CD14-positive monocyte (primary cell): Measurements from ENCODE around the gene OTC. TPM values are rescaled to one million over a fixed set of nuclear protein-coding genes. Genes with fewer than 3 reads are reported as not detected.
A peak's percentile ranks its signal among the peaks of the same experiment; 100 is the strongest.

Source experiments
- DNase-seq, 3 donors: peaks; one replicate each; pipeline ENCODE4 v3.0.0-alpha.2; 2011 to 2022
- H2AFZ ChIP-seq: 2 replicates; pipeline ENCODE4 v1.6.0; 2012; ENCODE audit warnings: mild to moderate bottlenecking, low read depth, low read length, inconsistent platforms; ENCODE audit not compliant: insufficient read depth, poor library complexity, severe bottlenecking
- H3K27ac ChIP-seq, 2 donors: 1 replicate in 1 of 2; 2 replicates in 1 of 2; pipeline ENCODE4 v1.5.1; 2012 to 2013; ENCODE audit warnings: low read length in 2 of 2, control low read depth in 1 of 2, inconsistent platforms in 1 of 2, low read depth in 1 of 2, mild to moderate bottlenecking in 1 of 2
- H3K27me3 ChIP-seq, 2 donors: one replicate each; pipeline versions ENCODE4 v1.6.0 to v1.6.1; 2011 to 2013; ENCODE audit warnings: low read length in 2 of 2; ENCODE audit not compliant: control insufficient read depth in 2 of 2, insufficient read depth in 2 of 2
- H3K36me3 ChIP-seq, 2 donors: replicated peaks in 1 of 2; 1 replicate in 1 of 2; 2 replicates in 1 of 2; pipeline versions ENCODE4 v1.5.1 to v1.6.1; 2012 to 2013; ENCODE audit warnings: low read length in 2 of 2, control low read depth in 1 of 2, inconsistent platforms in 1 of 2, mild to moderate bottlenecking in 1 of 2; ENCODE audit not compliant: insufficient read depth in 2 of 2, control insufficient read depth in 1 of 2
- H3K4me1 ChIP-seq, 2 donors: 1 replicate in 1 of 2; 2 replicates in 1 of 2; pipeline versions ENCODE4 v1.5.1 to v1.6.1; 2012 to 2013; ENCODE audit warnings: low read length in 2 of 2, control low read depth in 1 of 2, inconsistent platforms in 1 of 2, mild to moderate bottlenecking in 1 of 2, moderate library complexity in 1 of 2; ENCODE audit not compliant: insufficient read depth in 2 of 2, control insufficient read depth in 1 of 2
- H3K4me2 ChIP-seq: replicated peaks from 2 replicates; pipeline ENCODE3; 2012; ENCODE audit warnings: low read length, moderate library complexity, mild to moderate bottlenecking; ENCODE audit not compliant: poor library complexity, severe bottlenecking; ENCODE audit errors: extremely low read depth
- H3K4me3 ChIP-seq, 3 experiments: fragments of 200-600 bp in 1 of 3; sonication (generic) in 1 of 3; replicated peaks in 1 of 3; 1 replicate in 2 of 3; 2 replicates in 1 of 3; pipeline ENCODE4 v1.5.1; 2011 to 2013; ENCODE audit warnings: low read length in 3 of 3, mild to moderate bottlenecking in 3 of 3, control low read depth in 2 of 3, low read depth in 2 of 3, inconsistent platforms in 1 of 3, moderate library complexity in 1 of 3
- H3K79me2 ChIP-seq: 2 replicates; pipeline ENCODE4 v1.6.0; 2012; ENCODE audit warnings: mild to moderate bottlenecking, control low read depth, inconsistent platforms, low read length, moderate library complexity; ENCODE audit not compliant: insufficient read depth
- H3K9ac ChIP-seq: 2 replicates; pipeline ENCODE4 v1.6.0; 2017; ENCODE audit warnings: low read length, mild to moderate bottlenecking; ENCODE audit not compliant: insufficient read depth, poor library complexity, severe bottlenecking
- H3K9me3 ChIP-seq, 2 donors: replicated peaks in 1 of 2; 1 replicate in 1 of 2; 2 replicates in 1 of 2; pipeline versions ENCODE4 v1.5.1 to v1.6.1; 2012 to 2013; ENCODE audit warnings: low read length in 2 of 2, control low read depth in 1 of 2; ENCODE audit not compliant: control insufficient read depth in 1 of 2, insufficient read depth in 1 of 2
- H4K20me1 ChIP-seq: 2 replicates; pipeline ENCODE4 v1.6.0; 2012; ENCODE audit warnings: mild to moderate bottlenecking, low read length, control low read depth, moderate library complexity; ENCODE audit not compliant: insufficient read depth
- H3K27ac Mint-ChIP-seq, 7 donors: one replicate each; pipeline ENCODE4 v1.8.0; 2020; ENCODE audit warnings: mild to moderate bottlenecking in 7 of 7, mixed read lengths in 7 of 7, moderate library complexity in 6 of 7, inconsistent platforms in 2 of 7
- H3K27me3 Mint-ChIP-seq, 3 donors: one replicate each; pipeline ENCODE4 v1.8.0; 2021 to 2022; ENCODE audit warnings: low read depth in 3 of 3, mild to moderate bottlenecking in 3 of 3, mixed read lengths in 3 of 3, moderate library complexity in 3 of 3, inconsistent platforms in 1 of 3
- H3K36me3 Mint-ChIP-seq, 2 donors: one replicate each; pipeline ENCODE4 v1.8.0; 2020; ENCODE audit warnings: mixed read lengths in 2 of 2, inconsistent platforms in 1 of 2, mild to moderate bottlenecking in 1 of 2
- H3K4me1 Mint-ChIP-seq: one replicate; pipeline ENCODE4 v1.8.0; 2020; ENCODE audit warnings: mild to moderate bottlenecking, mixed read lengths
- H3K4me3 Mint-ChIP-seq, 2 donors: one replicate each; pipeline ENCODE4 v1.8.0; 2020; ENCODE audit warnings: mild to moderate bottlenecking in 2 of 2, mixed read lengths in 2 of 2, moderate library complexity in 1 of 2
- H3K9me3 Mint-ChIP-seq, 7 donors: one replicate each; pipeline ENCODE4 v1.8.0; 2020 to 2022; ENCODE audit warnings: mixed read lengths in 7 of 7, mild to moderate bottlenecking in 6 of 7, moderate library complexity in 6 of 7, inconsistent platforms in 2 of 7
- WGBS: methylation state at CpG from one replicate; pipeline ENCODE4 v1.1.5; 2013; ENCODE audit warnings: missing lambda C conversion rate; ENCODE audit not compliant: insufficient coverage; 5-methylcytosine and 5-hydroxymethylcytosine counted together
- intact Hi-C, 2 donors: fragments of 100-400 bp; cut with micrococcal nuclease; formaldehyde crosslinking; loops; one replicate each; pipeline versions ENCODE4 v1.15.0 to v1.15.1; 2023
- polyA plus RNA-seq, 3 donors: library from polyadenylated mRNA; depleted of rRNA in 1 of 3; unstranded in 2 of 3; stranded (reverse) in 1 of 3; fragments of 300-500 nt in 2 of 3; fragments of >200 nt in 1 of 3; fragmentation: Illumina TruSeq in 2 of 3; gene quantifications; 1 replicate in 2 of 3; 2 replicates in 1 of 3; pipeline ENCODE4 v1.2.3, GENCODE V29; 2012 to 2021
- TF ChIP-seq, protein P1 (sequence below): fragments of 200-600 bp; IDR thresholded peaks from one replicate; pipeline ENCODE4 v1.8.0; 2022; ENCODE audit warnings: antibody characterized with exemption, mild to moderate bottlenecking

OTC gene
- polyA plus RNA-seq, 3 donors = not detected

DNA sequence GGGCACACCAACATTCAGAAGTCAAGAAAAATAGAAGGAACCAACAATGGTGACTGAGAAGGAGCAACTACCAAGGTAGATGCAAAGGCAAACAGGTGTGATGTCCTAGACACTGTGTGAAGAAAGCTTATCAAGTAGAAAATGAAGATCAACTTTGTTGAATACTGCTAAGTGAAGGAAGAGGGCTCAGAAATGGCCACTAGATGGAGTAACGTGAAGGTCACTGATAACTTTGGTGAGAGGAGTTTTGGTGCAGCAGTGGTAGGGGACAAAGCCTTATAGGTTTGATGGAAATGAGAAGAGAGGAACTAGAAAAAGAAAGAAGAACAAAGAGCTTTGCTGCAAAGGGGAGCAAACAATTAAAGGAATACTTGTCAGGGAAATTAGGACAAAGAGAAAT lies 23.5 kb downstream of the OTC start:
- no peak overlapping the region for H3K4me3 Mint-ChIP-seq
- H3K36me3 Mint-ChIP-seq = no peaks in the 10 kb centered on the region
- H3K27me3 Mint-ChIP-seq = peaks cover 0 to 3% (median 2%) of the 10 kb centered on the region in 3 donors
- Histone ChIP-seq H3K9ac (no peak overlapping the region), H3K27ac (no peak overlapping the region), H2AFZ (no peak overlapping the region), H3K4me1 (peaks cover 5 to 6% of the 10 kb centered on the region in 2 donors), H3K9me3 (no peaks in the 10 kb centered on the region), H3K27me3 (no peaks in the 10 kb centered on the region), H4K20me1 (no peaks in the 10 kb centered on the region), H3K79me2 (no peaks in the 10 kb centered on the region), H3K4me2 (no peak overlapping the region), H3K36me3 (no peaks in the 10 kb centered on the region), H3K4me3 (no peak overlapping the region)
- intact Hi-C loops = no loop called here
- DNase-seq = peak in 2 of 3 donors; percentile 10 to 18
- no peaks in the 10 kb centered on the region for H3K9me3 Mint-ChIP-seq
- 0% methylated on average over 1 of the region's 1 CpG for WGBS
- TF ChIP-seq, protein P1, sequence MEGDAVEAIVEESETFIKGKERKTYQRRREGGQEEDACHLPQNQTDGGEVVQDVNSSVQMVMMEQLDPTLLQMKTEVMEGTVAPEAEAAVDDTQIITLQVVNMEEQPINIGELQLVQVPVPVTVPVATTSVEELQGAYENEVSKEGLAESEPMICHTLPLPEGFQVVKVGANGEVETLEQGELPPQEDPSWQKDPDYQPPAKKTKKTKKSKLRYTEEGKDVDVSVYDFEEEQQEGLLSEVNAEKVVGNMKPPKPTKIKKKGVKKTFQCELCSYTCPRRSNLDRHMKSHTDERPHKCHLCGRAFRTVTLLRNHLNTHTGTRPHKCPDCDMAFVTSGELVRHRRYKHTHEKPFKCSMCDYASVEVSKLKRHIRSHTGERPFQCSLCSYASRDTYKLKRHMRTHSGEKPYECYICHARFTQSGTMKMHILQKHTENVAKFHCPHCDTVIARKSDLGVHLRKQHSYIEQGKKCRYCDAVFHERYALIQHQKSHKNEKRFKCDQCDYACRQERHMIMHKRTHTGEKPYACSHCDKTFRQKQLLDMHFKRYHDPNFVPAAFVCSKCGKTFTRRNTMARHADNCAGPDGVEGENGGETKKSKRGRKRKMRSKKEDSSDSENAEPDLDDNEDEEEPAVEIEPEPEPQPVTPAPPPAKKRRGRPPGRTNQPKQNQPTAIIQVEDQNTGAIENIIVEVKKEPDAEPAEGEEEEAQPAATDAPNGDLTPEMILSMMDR = peak; percentile 53
- H3K27ac Mint-ChIP-seq = no peak overlapping the region
- H3K4me1 Mint-ChIP-seq = peaks cover 6% of the 10 kb centered on the region

DNA sequence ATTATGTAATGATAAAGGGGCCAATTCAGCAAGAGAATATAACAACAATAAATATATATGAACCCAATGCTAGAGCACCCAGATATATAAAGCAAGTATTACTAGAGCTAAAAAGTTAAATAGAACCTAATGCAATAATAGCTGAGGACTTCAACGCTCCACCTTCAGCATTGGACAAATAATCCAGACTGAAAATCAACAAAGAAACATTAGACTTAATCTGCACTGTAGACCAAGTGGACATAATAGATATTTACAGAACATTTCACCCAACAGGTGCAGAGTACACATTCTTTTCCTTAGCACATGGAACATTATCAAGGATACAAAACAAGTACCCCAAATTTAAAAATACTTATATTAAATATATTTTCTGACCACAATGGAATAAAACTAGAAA lies 24.3 kb downstream of the OTC start:
- Mint-ChIP-seq H3K9me3 (no peaks in the 10 kb centered on the region), H3K27ac (no peak overlapping the region), H3K36me3 (no peaks in the 10 kb centered on the region), H3K4me3 (no peak overlapping the region), H3K27me3 (peaks cover 0 to 3% (median 2%) of the 10 kb centered on the region in 3 donors), H3K4me1 (peaks cover 6% of the 10 kb centered on the region)
- Histone ChIP-seq H3K4me1 (peaks cover 5 to 6% of the 10 kb centered on the region in 2 donors), H3K27me3 (no peaks in the 10 kb centered on the region), H3K9ac (no peak overlapping the region), H4K20me1 (no peaks in the 10 kb centered on the region), H3K27ac (no peak overlapping the region), H3K36me3 (no peaks in the 10 kb centered on the region), H3K4me3 (no peak overlapping the region), H3K4me2 (no peak overlapping the region), H2AFZ (no peak overlapping the region), H3K9me3 (no peaks in the 10 kb centered on the region), H3K79me2 (no peaks in the 10 kb centered on the region)
- no peak for DNase-seq
- TF ChIP-seq, protein P1 = no peak
- intact Hi-C loops = no loop called here
- WGBS = no CpG with 5 or more reads among the region's 1 CpG
